Adrenal gland (tissue), 12 donors: ENCODE measurements around the gene ATP6V1F. TPM values are rescaled to one million over a fixed set of nuclear protein-coding genes. Genes with fewer than 3 reads are reported as not detected.

Experiments used
- DNase-seq, 7 donors: peaks; one replicate each; pipeline ENCODE4 v3.0.0-alpha.2; 2019 to 2020
- H3K27ac ChIP-seq, 5 donors: fragments of 200-600 bp; sonication (generic) in 4 of 5; 1 replicate in 3 of 5; 2 replicates in 2 of 5; pipeline versions ENCODE4 v1.5.1 to v1.8.0; 2016 to 2020; ENCODE audit warnings: mild to moderate bottlenecking in 1 of 5
- H3K27me3 ChIP-seq: fragments of 200-600 bp; 2 replicates; pipeline ENCODE4 v1.8.0; 2021
- H3K36me3 ChIP-seq, 2 donors: fragments of 200-600 bp; replicated peaks in 1 of 2; 1 replicate in 1 of 2; 2 replicates in 1 of 2; pipeline versions ENCODE4 v1.5.1 to v1.8.0; 2018 to 2022
- H3K4me1 ChIP-seq, 2 donors: fragments of 200-600 bp; replicated peaks in 1 of 2; 1 replicate in 1 of 2; 2 replicates in 1 of 2; pipeline versions ENCODE4 v1.5.1 to v1.8.0; 2018 to 2021
- H3K4me3 ChIP-seq, 4 donors: fragments of 200-600 bp; sonication (generic) in 3 of 4; one replicate each; pipeline ENCODE4 v1.5.1; 2016 to 2018
- H3K9me3 ChIP-seq, 3 donors: fragments of 200-600 bp; sonication (generic) in 1 of 3; replicated peaks in 1 of 3; 1 replicate in 2 of 3; 2 replicates in 1 of 3; pipeline versions ENCODE4 v1.5.1 to v1.8.0; 2016 to 2021
- CTCF ChIP-seq, 6 experiments: fragments of 450-650 bp in 4 of 6; fragments of 200-600 bp in 2 of 6; sonication (generic) in 1 of 6; IDR thresholded peaks; 1 replicate in 5 of 6; 2 replicates in 1 of 6; pipeline versions ENCODE4 v1.5.1 to v1.8.0; 2016 to 2021; ENCODE audit warnings: antibody characterized with exemption in 6 of 6, mild to moderate bottlenecking in 2 of 6, moderate library complexity in 1 of 6
- POLR2A ChIP-seq, 2 donors: fragments of 450-650 bp; IDR thresholded peaks; one replicate each; pipeline ENCODE4 v1.6.1; 2017; ENCODE audit warnings: antibody characterized with exemption in 2 of 2, mild to moderate bottlenecking in 2 of 2, moderate library complexity in 1 of 2
- WGBS, 4 donors: extraction: QIAGEN DNeasy Blood & Tissue Kit in 2 of 4; methylation state at CpG; one replicate each; pipeline versions ENCODE4 v1.1.5 to v1.1.7; 2013 to 2017; 5-methylcytosine and 5-hydroxymethylcytosine counted together
- intact Hi-C, 2 donors: fragments of 100-400 bp; cut with DNase I; formaldehyde crosslinking; loops; one replicate each; pipeline versions ENCODE4 v1.14.1 to v1.15.0; 2022 to 2023
- polyA plus RNA-seq, 3 donors: library from polyadenylated mRNA; stranded (reverse); fragments of 200-250 nt in 2 of 3; fragments of 350-450 nt in 1 of 3; fragmentation: Illumina TruSeq in 1 of 3; extraction: RNeasy Lipid Tissue Mini Kit (QIAGEN cat#74804) in 1 of 3; gene quantifications; one replicate each; pipeline ENCODE4 v1.2.3, GENCODE V29; 2013 to 2014
- total RNA-seq, 9 donors: library from RNA; depleted of rRNA in 4 of 9; stranded (reverse); fragments of >200 nt in 4 of 9; fragments of 120-200 nt in 1 of 9; fragmentation: NEBNext Ultra II Directional in 1 of 9; extraction: Animal tissue kit (Norgen Biotek cat#: 25700) in 1 of 9; gene quantifications; one replicate each; pipeline versions ENCODE4 v1.1.0 to v1.2.4, GENCODE V29; 2013 to 2023
- donor health status: healthy with polysubstance abuse.
- donor health status: Bipolar disorder and iron deficiency.
- donor health status: DM: yes; HTN: yes; CAD: no.
- donor health status: DM: no; HTN: no; CAD: no.
- donor health status: DM: no; HTN: no; CAD: no.
- donor health status: DM: yes; HTN: yes; CAD: no.

Gene ATP6V1F
- total and polyA plus RNA-seq, 12 donors: 94.6 to 334 (median 183) TPM

- intact Hi-C loops: no loop called here
- no peak overlapping the region for H3K4me3 ChIP-seq
- WGBS, 4 donors: 65 to 83% (median 76%) methylated on average over 8 to 14 of the region's 14 CpGs
- no peak for DNase-seq
- no peak overlapping the region for H3K27ac ChIP-seq
- H3K9me3 ChIP-seq: no peaks in the 10 kb centered on the region
- no peaks in the 10 kb centered on the region for H3K36me3 ChIP-seq
- H3K4me1 ChIP-seq: peaks cover 0 to 5% of the 10 kb centered on the region in 2 donors
- TF ChIP-seq CTCF (IDR thresholded peaks at IDR 0.05): no peak
- TF ChIP-seq POLR2A (IDR thresholded peaks at IDR 0.05): no peak
- H3K27me3 ChIP-seq: peaks cover 12% of the 10 kb centered on the region
Observed at GRCh38 chr7:128835790-128836641, 26.6 kb upstream of the ATP6V1F start.

DNA sequence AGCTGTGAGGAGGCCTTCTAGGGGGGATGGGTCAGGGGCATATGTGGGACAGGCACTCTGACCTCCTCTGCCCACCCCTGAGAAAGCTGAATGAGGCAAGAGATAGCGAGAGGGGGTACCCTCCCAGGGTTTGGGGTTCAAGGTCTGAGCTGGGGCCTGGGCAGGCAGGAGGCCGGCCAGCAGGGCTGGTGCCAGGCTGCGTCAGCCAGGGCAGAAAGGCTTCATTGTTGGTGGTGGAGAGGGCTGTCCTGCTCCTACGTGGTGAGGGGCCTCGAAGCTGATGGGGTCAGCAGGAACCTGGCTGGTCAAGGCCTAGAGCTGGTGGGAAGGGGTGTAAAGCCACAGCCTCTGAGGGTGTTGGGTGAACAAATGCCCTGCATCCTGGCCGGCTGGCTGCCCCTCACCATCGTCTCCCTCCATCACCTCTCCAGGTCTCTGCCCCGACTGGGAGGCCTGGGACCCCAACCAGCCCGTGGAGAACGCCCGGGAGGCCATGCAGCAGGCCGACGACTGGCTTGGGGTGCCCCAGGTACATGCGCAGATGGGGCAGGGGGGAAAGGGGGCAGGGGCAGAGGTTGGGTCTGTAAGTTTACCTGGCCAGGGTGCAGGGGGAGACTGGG, 25.8 kb upstream of the ATP6V1F start:
- Histone ChIP-seq H3K9me3 (no peaks in the 10 kb centered on the region), H3K4me3 (no peak overlapping the region), H3K27me3 (peaks cover 4% of the 10 kb centered on the region), H3K27ac (no peak overlapping the region), H3K36me3 (no peaks in the 10 kb centered on the region), H3K4me1 (no peaks in the 10 kb centered on the region)
- TF ChIP-seq POLR2A (IDR thresholded peaks at IDR 0.05): no peak
- no peak for TF ChIP-seq CTCF (IDR thresholded peaks at IDR 0.05)
- 79 to 93% (median 92%) methylated on average over 12 to 14 of the region's 14 CpGs for WGBS, 4 donors
- no peak for DNase-seq
- intact Hi-C loops: no loop called here

DNA sequence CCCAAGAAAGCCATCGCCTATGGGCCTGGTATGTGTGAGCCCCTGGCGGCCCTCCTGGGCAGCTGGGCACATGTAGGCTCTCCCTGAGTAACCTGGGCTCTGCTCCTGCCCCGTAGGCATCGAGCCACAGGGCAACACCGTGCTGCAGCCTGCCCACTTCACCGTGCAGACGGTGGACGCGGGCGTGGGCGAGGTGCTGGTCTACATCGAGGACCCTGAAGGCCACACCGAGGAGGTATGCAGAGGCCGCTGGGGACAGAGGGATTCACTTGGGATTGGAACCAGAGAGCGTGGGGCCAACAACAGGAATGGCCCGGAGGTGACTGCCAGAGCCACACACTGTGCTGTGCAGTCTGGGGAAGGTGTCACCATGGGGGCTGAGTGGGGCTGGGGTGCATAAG, 25.1 kb upstream of the ATP6V1F start:
- Histone ChIP-seq H3K4me1 (no peaks in the 10 kb centered on the region), H3K27ac (no peak overlapping the region), H3K9me3 (no peaks in the 10 kb centered on the region), H3K4me3 (no peak overlapping the region), H3K27me3 (no peaks in the 10 kb centered on the region), H3K36me3 (no peaks in the 10 kb centered on the region)
- TF ChIP-seq POLR2A (IDR thresholded peaks at IDR 0.05): no peak
- TF ChIP-seq CTCF (IDR thresholded peaks at IDR 0.05): no peak
- WGBS, 4 donors: 87 to 96% (median 91%) methylated on average over 7 to 16 of the region's 16 CpGs
- no peak for DNase-seq
- intact Hi-C loops: no loop called here

DNA sequence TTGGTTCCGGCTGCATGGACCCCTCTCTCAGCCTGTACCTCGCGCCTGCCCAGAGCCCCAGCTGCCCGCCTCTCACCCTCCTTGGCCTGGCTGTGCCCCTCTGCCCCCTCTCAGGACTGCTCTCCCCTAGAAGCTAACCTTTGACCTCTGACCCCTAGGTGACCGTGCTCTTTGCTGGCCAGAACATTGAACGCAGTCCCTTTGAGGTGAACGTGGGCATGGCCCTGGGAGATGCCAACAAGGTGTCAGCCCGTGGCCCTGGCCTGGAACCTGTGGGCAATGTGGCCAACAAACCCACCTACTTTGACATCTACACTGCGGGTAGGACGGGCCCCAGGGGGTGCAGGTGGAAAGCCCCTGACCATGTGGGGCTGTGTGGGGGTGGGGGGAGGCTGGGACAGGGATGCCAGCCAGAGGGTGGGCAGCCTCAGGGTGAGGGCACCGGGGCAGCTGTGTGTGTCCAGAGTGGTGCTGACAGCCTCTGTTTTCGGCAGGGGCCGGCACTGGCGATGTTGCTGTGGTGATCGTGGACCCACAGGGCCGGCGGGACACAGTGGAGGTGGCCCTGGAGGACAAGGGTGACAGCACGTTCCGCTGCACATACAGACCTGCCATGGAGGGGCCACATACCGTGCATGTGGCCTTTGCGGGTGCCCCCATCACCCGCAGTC, 24.4 kb upstream of the ATP6V1F start:
- no peaks in the 10 kb centered on the region for H3K9me3 ChIP-seq
- no peaks in the 10 kb centered on the region for H3K27me3 ChIP-seq
- no peaks in the 10 kb centered on the region for H3K4me1 ChIP-seq
- H3K4me3 ChIP-seq: no peak overlapping the region
- DNase-seq: no peak
- TF ChIP-seq CTCF (IDR thresholded peaks at IDR 0.05): no peak
- no peak for TF ChIP-seq POLR2A (IDR thresholded peaks at IDR 0.05)
- intact Hi-C loops: no loop called here
- WGBS, 4 donors: 84 to 96% (median 92%) methylated on average over 7 to 22 of the region's 22 CpGs
- no peak overlapping the region for H3K27ac ChIP-seq
- H3K36me3 ChIP-seq: no peaks in the 10 kb centered on the region
